AG08396 (cell line): ENCODE data around the gene SALL4.
"Not testable (repeated sequence)": the region's sequence is repeated elsewhere in the genome, so short reads cannot be mapped to it uniquely, and the experiment has no call there.

Experiments
- DNase-seq: peaks from one replicate; pipeline ENCODE4 v3.0.0; 2012; ENCODE audit warnings: low spot score, mixed read lengths

The SALL4 gene

DNA sequence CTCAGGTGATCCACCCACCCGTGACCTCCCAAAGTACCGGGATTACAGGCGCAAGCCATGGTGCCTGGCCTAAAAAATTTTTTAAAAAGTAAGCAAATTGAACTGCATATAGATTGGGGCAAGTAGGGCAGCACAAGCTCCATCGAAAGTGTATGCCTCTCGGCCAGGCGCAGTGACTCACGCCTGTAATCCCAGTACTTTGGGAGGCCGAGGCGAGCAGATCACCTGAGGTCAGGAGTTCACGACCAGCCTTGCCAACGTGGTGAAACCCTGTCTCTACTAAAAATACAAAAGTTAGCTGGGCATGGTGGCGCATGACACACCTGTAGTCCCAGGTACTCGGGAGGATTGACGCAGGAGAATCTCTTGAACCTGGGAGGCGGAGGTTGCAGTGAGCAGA lies 64.1 kb downstream of the SALL4 start:
- not testable (repeated sequence) for DNase-seq

DNA sequence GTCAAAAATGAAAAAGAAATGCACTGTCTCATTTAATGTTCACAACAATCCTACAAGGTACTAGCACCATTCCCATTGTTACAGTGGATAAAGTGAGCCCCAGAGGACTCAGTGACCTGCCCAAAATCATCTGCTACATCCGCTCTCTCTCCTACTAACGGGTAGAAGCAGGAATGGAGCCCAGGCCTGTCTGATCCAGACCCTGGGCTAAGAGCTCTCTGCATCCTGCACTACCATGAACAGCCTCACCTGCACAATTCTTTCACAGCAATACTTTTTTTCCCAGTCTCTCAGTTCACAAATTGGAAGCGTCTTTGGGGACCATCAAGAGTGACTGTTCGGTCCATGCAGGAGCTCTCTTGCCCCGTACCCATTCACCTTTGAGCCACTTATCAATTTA lies 65.4 kb downstream of the SALL4 start:
- no peak for DNase-seq

DNA sequence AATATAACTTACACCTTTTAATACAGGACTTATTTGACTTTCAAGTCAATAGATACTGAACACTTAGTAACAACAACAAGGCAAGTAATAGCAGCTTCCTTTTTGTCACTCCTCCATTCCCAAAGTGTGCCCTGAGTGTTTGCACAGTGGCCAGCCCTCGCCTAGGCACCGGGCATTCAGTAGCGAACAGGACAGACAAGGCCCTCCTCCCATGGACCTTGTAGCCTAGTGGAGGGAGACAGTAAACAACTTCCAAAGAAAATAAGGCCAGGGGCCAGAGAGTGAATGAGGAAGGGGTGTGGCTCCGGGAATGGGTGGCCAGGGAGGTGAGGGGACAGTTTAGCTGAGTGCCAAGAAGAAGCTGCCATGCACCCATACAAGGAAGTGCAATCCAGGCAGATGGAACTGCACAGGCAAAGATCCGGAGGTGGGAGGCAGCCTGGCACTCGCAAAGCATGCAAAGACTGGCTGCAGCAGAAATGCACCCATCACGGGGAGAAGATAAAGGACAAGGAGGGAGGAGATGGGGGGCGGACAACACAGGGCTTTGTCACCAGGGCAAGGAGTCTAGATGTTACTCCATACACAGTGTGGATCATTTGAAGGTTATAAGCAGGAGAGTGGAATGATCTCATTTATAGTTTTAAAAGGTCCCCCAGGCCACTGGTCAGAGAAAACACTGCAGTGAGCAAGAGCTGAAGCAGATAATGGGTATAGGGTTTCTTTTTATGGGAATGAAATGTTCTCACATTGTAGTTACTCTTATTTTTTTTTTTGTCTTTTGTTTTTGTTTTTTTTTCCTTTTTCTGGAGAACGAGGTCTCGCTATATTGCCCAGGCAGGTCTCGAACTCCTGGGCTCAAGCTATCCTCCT lies 66.4 kb downstream of the SALL4 start:
- DNase-seq: no peak

DNA sequence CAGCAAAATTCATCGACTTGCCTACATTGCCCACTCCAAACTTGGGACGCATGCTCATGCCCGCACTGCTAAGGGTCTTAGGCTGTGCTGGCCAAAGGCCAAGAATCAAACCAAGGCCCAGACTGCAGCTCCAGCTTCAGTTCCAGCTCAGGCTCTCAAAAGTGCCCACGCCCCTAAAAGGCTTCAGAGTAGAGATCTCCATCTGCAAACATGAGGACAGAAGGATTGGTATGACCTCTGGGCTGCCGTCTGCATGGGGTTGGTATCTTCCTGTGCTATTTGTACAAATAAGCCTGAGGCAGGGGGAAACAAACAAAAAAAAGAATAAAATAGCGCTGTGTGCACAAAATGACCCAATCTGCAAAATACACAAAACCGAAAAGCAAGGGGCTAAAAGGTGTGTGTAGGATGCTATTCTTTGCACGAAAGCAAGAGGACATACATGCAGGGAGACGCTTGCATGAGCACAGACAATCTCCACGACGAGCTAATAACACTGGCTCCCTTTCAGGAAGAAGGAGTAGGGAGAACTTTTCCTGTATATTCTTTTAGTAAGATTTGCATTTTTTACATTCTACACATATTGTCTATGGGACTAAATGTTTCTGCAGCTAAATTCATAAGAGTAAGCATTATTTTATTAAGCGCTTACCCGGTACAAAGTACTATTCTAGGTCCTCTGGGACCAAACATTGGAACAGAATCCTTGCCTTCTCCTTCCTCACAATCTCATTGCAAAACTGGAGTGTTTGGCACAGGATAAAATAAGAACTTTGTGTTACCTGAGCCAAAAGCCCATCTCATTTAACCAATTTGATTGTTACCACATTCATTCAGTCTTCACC lies 67.2 kb downstream of the SALL4 start:
- no peak for DNase-seq

DNA sequence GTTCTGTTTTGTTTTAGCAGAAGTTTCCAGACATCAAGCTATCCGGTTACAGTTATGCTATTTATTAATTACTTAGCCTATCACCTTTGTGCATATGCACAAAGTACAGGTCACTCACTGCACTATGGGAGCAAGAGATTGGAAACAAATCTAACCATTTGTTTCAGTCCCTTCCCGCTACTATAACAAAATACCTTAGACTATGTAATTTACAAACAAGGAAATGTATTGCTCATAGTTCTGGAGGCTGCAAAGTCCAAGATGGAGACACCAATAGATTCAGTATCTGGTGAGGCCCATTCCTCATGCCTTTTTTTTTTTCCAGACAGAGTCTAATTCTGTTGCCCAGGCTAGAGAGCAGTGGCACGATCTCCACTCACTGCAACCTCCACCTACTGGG lies 69.3 kb downstream of the SALL4 start:
- DNase-seq: no peak
